Smooth muscle cell (in vitro differentiated cells): ENCODE results near the gene SMIM15. TPM values are rescaled to one million over a fixed set of nuclear protein-coding genes. Genes with fewer than 3 reads are reported as not detected.

Experiments
- DNase-seq: peaks from one replicate; lab custom pipeline; 2025; ENCODE audit not compliant: unreplicated experiment; lab: John Stamatoyannopoulos, UW
- H2AFZ ChIP-seq: fragments of 200-600 bp; sonication (generic); 2 replicates; pipeline ENCODE4 v1.6.0; 2016; ENCODE audit warnings: antibody characterized with exemption, low read depth, mild to moderate bottlenecking
- H3F3A ChIP-seq: fragments of 200-600 bp; sonication (generic); 2 replicates; pipeline ENCODE4 v1.6.0; 2017; ENCODE audit warnings: antibody characterized with exemption, low read depth
- H3K27ac ChIP-seq: fragments of 200-600 bp; sonication (generic); 2 replicates; pipeline ENCODE4 v1.5.1; 2016; ENCODE audit warnings: low read depth, mild to moderate bottlenecking
- H3K27me3 ChIP-seq: fragments of 200-600 bp; sonication (generic); 2 replicates; pipeline ENCODE4 v1.6.1; 2016; ENCODE audit warnings: low read depth, mild to moderate bottlenecking
- H3K36me3 ChIP-seq: fragments of 200-600 bp; sonication (generic); 2 replicates; pipeline ENCODE4 v1.5.1; 2016; ENCODE audit warnings: low read depth
- H3K4me1 ChIP-seq: fragments of 200-600 bp; sonication (generic); 2 replicates; pipeline ENCODE4 v1.5.1; 2016; ENCODE audit warnings: low read depth
- H3K4me2 ChIP-seq: fragments of 200-600 bp; sonication (generic); 2 replicates; pipeline ENCODE4 v1.6.0; 2016; ENCODE audit warnings: mild to moderate bottlenecking
- H3K4me3 ChIP-seq: fragments of 200-600 bp; sonication (generic); 2 replicates; pipeline ENCODE4 v1.5.1; 2016; ENCODE audit warnings: mild to moderate bottlenecking
- H3K79me2 ChIP-seq: fragments of 200-600 bp; sonication (generic); 2 replicates; pipeline ENCODE4 v1.6.0; 2016; ENCODE audit warnings: low read depth, mild to moderate bottlenecking
- H3K9ac ChIP-seq: fragments of 200-600 bp; sonication (generic); 2 replicates; pipeline ENCODE4 v1.6.0; 2016; ENCODE audit warnings: low read depth
- H3K9me3 ChIP-seq: fragments of 200-600 bp; sonication (generic); replicated peaks from 2 replicates; pipeline ENCODE4 v1.5.1; 2016; ENCODE audit warnings: low read depth
- H4K20me1 ChIP-seq: fragments of 200-600 bp; sonication (generic); 2 replicates; pipeline ENCODE4 v1.6.0; 2016; ENCODE audit warnings: low read depth
- CTCF ChIP-seq: fragments of 200-600 bp; sonication (generic); IDR thresholded peaks from 2 replicates; pipeline ENCODE4 v1.5.1; 2017; ENCODE audit warnings: borderline replicate concordance, mild to moderate bottlenecking, antibody characterized with exemption; ENCODE audit not compliant: insufficient read depth, poor library complexity, severe bottlenecking
- WGBS: methylation state at CpG from one replicate; pipeline ENCODE4 v1.1.7; 2016; ENCODE audit warnings: low lambda C conversion rate; 5-methylcytosine and 5-hydroxymethylcytosine counted together
- polyA plus RNA-seq: library from polyadenylated mRNA; unstranded; fragments of >200 nt; fragmentation: Nextera tagmentation; extraction: Ambion mirVana; gene quantifications from 2 replicates; pipeline ENCODE4 v1.2.1, GENCODE V29; 2016
- total RNA-seq: library from RNA; depleted of rRNA; stranded (reverse); fragments of >200 nt; gene quantifications from 2 replicates; pipeline ENCODE4 v1.2.3, GENCODE V29; 2014

SMIM15 gene
- total and polyA plus RNA-seq, 2 experiments from 2014 or later, result 51.4 to 52.2 TPM

- no peak for DNase-seq
- no peak overlapping the region for H3K4me3 ChIP-seq
- H3K4me1 ChIP-seq, result no peaks in the 10 kb centered on the region
- no peaks in the 10 kb centered on the region for H3K79me2 ChIP-seq
- H3F3A ChIP-seq, result no peaks in the 10 kb centered on the region
- 87% methylated on average over 3 of the region's 3 CpGs for WGBS
- H3K27ac ChIP-seq, result no peak overlapping the region
- no peak overlapping the region for H3K4me2 ChIP-seq
- no peak overlapping the region for H2AFZ ChIP-seq
- TF ChIP-seq CTCF, result no peak
- H4K20me1 ChIP-seq, result no peaks in the 10 kb centered on the region
- H3K36me3 ChIP-seq, result no peaks in the 10 kb centered on the region
- no peaks in the 10 kb centered on the region for H3K9me3 ChIP-seq
- H3K27me3 ChIP-seq, result no peaks in the 10 kb centered on the region
- H3K9ac ChIP-seq, result no peak overlapping the region
These were observed 14.4 kb upstream of the SMIM15 start for GRCh38 chr5:61176631-61177030.

- TF ChIP-seq CTCF, result no peak
- 100% methylated on average over 1 of the region's 1 CpG for WGBS
- Histone ChIP-seq H3K4me1 (no peaks in the 10 kb centered on the region), H3K4me3 (no peak overlapping the region), H3K9me3 (no peaks in the 10 kb centered on the region), H3K9ac (no peak overlapping the region), H3K27me3 (no peaks in the 10 kb centered on the region), H3K36me3 (no peaks in the 10 kb centered on the region), H2AFZ (no peak overlapping the region), H3K4me2 (no peak overlapping the region), H3K79me2 (peaks cover 9% of the 10 kb centered on the region), H3F3A (no peaks in the 10 kb centered on the region), H3K27ac (no peak overlapping the region), H4K20me1 (no peaks in the 10 kb centered on the region)
- DNase-seq, result no peak
These were observed 9.2 kb upstream of the SMIM15 start for GRCh38 chr5:61171479-61171878.

GRCh38 chr5:61168951-61169350 lies 6.7 kb upstream of the SMIM15 start:
- H3K9ac ChIP-seq, result no peak overlapping the region
- no peaks in the 10 kb centered on the region for H3K27me3 ChIP-seq
- no peak for TF ChIP-seq CTCF
- DNase-seq, result no peak
- H3K4me1 ChIP-seq, result no peaks in the 10 kb centered on the region
- H3K79me2 ChIP-seq, result peaks cover 21% of the 10 kb centered on the region
- no peak overlapping the region for H3K4me2 ChIP-seq
- H3F3A ChIP-seq, result no peaks in the 10 kb centered on the region
- no peak overlapping the region for H2AFZ ChIP-seq
- H3K4me3 ChIP-seq, result no peak overlapping the region
- WGBS, result 87% methylated on average over 8 of the region's 8 CpGs
- H3K9me3 ChIP-seq, result no peaks in the 10 kb centered on the region
- no peak overlapping the region for H3K27ac ChIP-seq
- H3K36me3 ChIP-seq, result no peaks in the 10 kb centered on the region
- H4K20me1 ChIP-seq, result no peaks in the 10 kb centered on the region

- Histone ChIP-seq H2AFZ (no peak overlapping the region), H3K4me1 (peaks cover 9% of the 10 kb centered on the region), H3K27ac (no peak overlapping the region), H3K9ac (no peak overlapping the region), H3K4me2 (no peak overlapping the region), H3K27me3 (no peaks in the 10 kb centered on the region), H3F3A (no peaks in the 10 kb centered on the region), H3K79me2 (peaks cover 35% of the 10 kb centered on the region), H3K4me3 (no peak overlapping the region), H3K9me3 (no peaks in the 10 kb centered on the region), H4K20me1 (no peaks in the 10 kb centered on the region), H3K36me3 (no peaks in the 10 kb centered on the region)
- DNase-seq, result no peak
- TF ChIP-seq CTCF, result peak; percentile 22
- 73% methylated on average over 4 of the region's 4 CpGs for WGBS
These were observed 5.1 kb upstream of the SMIM15 start for GRCh38 chr5:61167382-61167781.
